Stimulated activated CD4-positive, alpha-beta T cell treated with anti-CD3 and anti-CD28 coated beads, TNF-alpha, amount 100 ng/mL, for 24 hours (primary cell): Measurements from ENCODE around the gene KIF26B.

Experiments
- DNase-seq, 3 experiments: peaks; one replicate each; pipeline ENCODE4 v3.0.0-alpha.2; 2020; ENCODE audit warnings: low read depth in 3 of 3

The KIF26B gene

GRCh38 chr1:245132771-245133170 is 22.0 kb upstream of the KIF26B start:
- no peak for DNase-seq

- DNase-seq = no peak
Observed at GRCh38 chr1:245133995-245134715, 20.6 kb upstream of the KIF26B start.

GRCh38 chr1:245142171-245142798 is 12.5 kb upstream of the KIF26B start:
- DNase-seq = no peak

GRCh38 chr1:245142976-245143375 is 11.8 kb upstream of the KIF26B start:
- no peak for DNase-seq

- no peak for DNase-seq
Observed at GRCh38 chr1:245143849-245144248, 10.9 kb upstream of the KIF26B start.

- DNase-seq = no peak
Observed at GRCh38 chr1:245148069-245148468, 6.7 kb upstream of the KIF26B start.

- DNase-seq = no peak
Observed at GRCh38 chr1:245148861-245149260, 5.9 kb upstream of the KIF26B start.

GRCh38 chr1:245153081-245153551 is 1.7 kb upstream of the KIF26B start:
- peak; percentile 38 to 62 (median 54) for DNase-seq

GRCh38 chr1:245153552-245154428 is 995 bp upstream of the KIF26B start:
- DNase-seq = peak in 1 of 3 experiments; percentile 2

GRCh38 chr1:245155272-245156040 is 671 bp downstream of the KIF26B start:
- peak in 1 of 3 experiments; percentile 1 for DNase-seq

GRCh38 chr1:245156041-245156735 is 1.4 kb downstream of the KIF26B start:
- DNase-seq = peak; percentile 51 to 85 (median 73)

- peak in 1 of 3 experiments; percentile 9 for DNase-seq
Observed at GRCh38 chr1:245156736-245157505, 2.1 kb downstream of the KIF26B start.

- DNase-seq = no peak
Observed at GRCh38 chr1:245158913-245159312, 4.1 kb downstream of the KIF26B start.

GRCh38 chr1:245160288-245160687 is 5.5 kb downstream of the KIF26B start:
- DNase-seq = no peak

GRCh38 chr1:245160741-245161400 is 6.1 kb downstream of the KIF26B start:
- DNase-seq = no peak

GRCh38 chr1:245161866-245162265 is 7.1 kb downstream of the KIF26B start:
- DNase-seq = no peak

GRCh38 chr1:245166471-245166885 is 11.7 kb downstream of the KIF26B start:
- DNase-seq = no peak

GRCh38 chr1:245168086-245168485 is 13.3 kb downstream of the KIF26B start:
- no peak for DNase-seq

- DNase-seq = no peak
Observed at GRCh38 chr1:245168906-245169305, 14.1 kb downstream of the KIF26B start.

- DNase-seq = no peak
Observed at GRCh38 chr1:245169376-245169775, 14.6 kb downstream of the KIF26B start.
